ENCODE results near the gene TXNRD3. TPM values are rescaled to one million over a fixed set of nuclear protein-coding genes. Genes with fewer than 3 reads are reported as not detected.
"Not testable (repeated sequence)": the region's sequence is repeated elsewhere in the genome, so short reads cannot be mapped to it uniquely, and the experiment has no call there.

TXNRD3 gene
- total RNA-seq, 2 donors from 2014 or later: 2.3 to 3.2 TPM

DNA sequence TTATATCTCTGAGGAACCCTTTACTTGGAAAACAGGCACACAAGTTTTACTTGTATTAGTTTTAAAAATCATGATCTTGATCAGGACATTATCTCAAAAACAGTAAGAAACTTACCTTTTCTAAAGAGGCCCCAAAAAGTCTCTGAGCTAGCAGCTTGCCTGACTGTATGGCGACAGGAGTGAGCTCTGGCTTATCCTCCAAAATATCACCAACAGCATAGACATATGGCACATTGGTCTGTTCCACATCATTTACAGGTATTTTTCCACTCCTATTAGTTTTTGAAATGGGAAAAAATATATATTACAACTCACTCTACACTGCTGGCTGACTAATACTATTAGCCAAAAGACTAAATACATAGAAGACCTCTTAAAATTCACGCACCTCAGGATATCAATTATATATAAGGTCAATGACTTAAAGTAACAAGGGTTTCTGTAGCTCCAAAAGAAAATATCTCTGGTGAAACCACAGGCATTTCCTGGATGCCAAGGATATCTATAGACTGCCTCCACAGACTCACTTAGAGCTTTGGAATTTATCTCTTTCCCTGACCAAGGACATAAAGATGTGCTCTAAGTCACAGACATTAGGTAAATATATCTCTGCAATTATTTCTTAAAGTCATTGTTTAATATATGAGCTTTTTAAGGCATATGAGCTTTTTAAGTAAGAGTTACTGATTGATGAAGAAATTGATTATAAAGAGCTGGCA lies 33.1 kb downstream of the TXNRD3 start:
- ATAC-seq: no peak
- peaks cover 0 to 7% of the 10 kb centered on the region in 2 donors for H3K36me3 Mint-ChIP-seq
- H3K9me3 Mint-ChIP-seq: no peaks in the 10 kb centered on the region
- no peak overlapping the region for H3K27ac Mint-ChIP-seq
- DNase-seq (ENCODE audit: low spot score in 2 of 2): no peak

DNA sequence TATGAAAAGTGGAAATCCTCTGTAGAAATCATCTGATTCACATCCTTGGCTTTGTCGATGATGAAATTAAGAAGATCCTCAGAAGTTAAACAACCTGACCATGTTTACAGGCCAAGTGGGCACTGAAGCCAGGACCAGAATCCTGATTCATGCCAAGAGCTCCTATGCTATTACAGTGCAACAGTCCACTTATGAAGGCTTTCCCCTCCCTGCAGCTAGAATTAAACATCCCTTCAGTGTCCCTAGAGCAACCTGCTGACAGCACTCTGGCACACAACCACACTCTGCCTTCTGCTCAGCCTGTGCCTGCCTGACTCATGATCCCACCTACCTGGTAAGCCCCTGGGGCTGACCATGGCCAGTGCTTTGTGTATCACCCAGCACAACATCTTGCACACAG lies 33.8 kb downstream of the TXNRD3 start:
- DNase-seq (ENCODE audit: low spot score in 2 of 2) (no peak), ATAC-seq (no peak)
- no peaks in the 10 kb centered on the region for H3K9me3 Mint-ChIP-seq
- H3K27ac Mint-ChIP-seq: no peak overlapping the region
- H3K36me3 Mint-ChIP-seq: peaks cover 0 to 8% of the 10 kb centered on the region in 2 donors

GRCh38 chr3:126620738-126621137 lies 34.2 kb downstream of the TXNRD3 start:
- DNase-seq (ENCODE audit: low spot score in 2 of 2) (no peak), ATAC-seq (no peak)
- Mint-ChIP-seq H3K9me3 (no peaks in the 10 kb centered on the region), H3K36me3 (peaks cover 0 to 8% of the 10 kb centered on the region in 2 donors), H3K27ac (no peak overlapping the region)

- no peak overlapping the region for H3K27ac Mint-ChIP-seq
- DNase-seq (ENCODE audit: low spot score in 2 of 2) (no peak), ATAC-seq (no peak)
- H3K36me3 Mint-ChIP-seq: peaks cover 0 to 8% of the 10 kb centered on the region in 2 donors
- H3K9me3 Mint-ChIP-seq: no peaks in the 10 kb centered on the region
Measured at GRCh38 chr3:126618760-126619159, 36.2 kb downstream of the TXNRD3 start.

DNA sequence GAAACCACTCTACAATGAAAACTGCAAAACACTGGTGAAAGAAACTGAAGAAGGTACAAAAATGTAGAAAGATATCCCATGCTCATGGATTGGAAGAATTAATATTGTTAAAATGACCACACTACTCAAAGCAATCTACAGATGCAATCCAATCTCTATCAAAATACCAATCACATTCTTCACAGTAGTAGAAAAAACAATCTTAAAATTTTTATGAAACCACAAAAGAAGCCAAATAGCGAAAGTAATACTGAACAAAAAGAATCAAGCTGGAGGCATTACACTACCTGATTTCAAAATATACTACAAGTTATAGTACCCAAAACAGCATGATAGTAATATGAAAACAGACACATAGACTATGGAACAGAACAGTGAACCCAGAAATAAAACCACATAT lies 36.9 kb downstream of the TXNRD3 start:
- H3K27ac Mint-ChIP-seq: no peak overlapping the region
- no peaks in the 10 kb centered on the region for H3K9me3 Mint-ChIP-seq
- ATAC-seq: no peak
- H3K36me3 Mint-ChIP-seq: peaks cover 0 to 8% of the 10 kb centered on the region in 2 donors
- DNase-seq (ENCODE audit: low spot score in 2 of 2): no peak

GRCh38 chr3:126617571-126617970 lies 37.4 kb downstream of the TXNRD3 start:
- Mint-ChIP-seq H3K9me3 (no peaks in the 10 kb centered on the region), H3K27ac (no peak overlapping the region), H3K36me3 (peaks cover 0 to 8% of the 10 kb centered on the region in 2 donors)
- no peak for ATAC-seq
- DNase-seq (ENCODE audit: low spot score in 2 of 2): no peak

DNA sequence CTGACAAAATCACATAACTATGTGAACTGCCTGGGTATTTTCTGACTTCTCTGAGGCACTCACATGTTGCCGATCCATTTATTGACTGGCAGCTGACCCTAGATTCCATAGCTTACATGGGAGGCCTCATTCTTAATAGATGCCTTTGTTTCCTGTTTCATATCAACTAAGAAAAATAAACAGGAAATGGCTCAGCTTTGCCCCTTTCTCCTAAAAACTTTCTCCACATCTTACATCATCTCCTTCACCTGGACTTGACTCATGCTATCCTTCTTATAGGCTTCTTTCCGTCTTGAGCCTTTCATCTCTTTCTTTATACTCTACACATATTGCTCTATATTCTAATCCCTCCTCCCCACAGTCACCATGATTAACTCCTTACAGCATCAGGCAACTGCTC lies 38.0 kb downstream of the TXNRD3 start:
- no peak for DNase-seq (ENCODE audit: low spot score in 2 of 2)
- Mint-ChIP-seq H3K27ac (no peak overlapping the region), H3K9me3 (no peaks in the 10 kb centered on the region), H3K36me3 (peaks cover 0 to 8% of the 10 kb centered on the region in 2 donors)
- no peak for ATAC-seq

DNA sequence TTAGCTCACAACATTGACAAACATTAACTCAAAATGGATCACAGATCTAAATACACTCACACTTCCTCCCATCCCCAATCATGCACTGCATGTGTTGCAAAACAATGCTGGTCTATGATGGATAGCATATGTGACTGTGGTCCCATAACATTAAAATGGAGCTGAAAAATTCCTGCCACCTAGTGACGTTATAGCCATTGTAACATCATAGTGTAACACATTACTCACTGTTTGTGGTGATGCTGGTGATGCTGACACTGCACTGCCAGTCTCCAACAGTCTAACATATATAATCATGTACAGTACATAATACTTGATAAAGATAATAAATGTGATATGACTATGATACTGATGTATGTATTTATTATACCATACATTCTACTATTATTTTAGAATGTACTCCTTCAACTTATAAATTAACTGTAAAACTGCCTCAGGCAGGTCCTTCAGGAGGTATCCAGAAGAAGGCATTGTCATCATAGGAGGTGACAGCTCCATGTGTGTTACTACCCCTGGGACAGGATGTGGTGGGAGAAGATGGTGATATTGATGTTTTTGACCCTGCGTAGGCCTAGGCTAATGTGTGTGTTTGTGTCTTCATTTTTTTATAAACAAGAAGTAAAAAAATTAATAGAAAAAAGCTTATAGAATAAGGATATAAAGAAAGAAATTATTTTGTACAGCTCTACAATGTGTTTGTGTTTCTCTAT lies 41.3 kb downstream of the TXNRD3 start:
- Mint-ChIP-seq H3K27ac (no peak overlapping the region), H3K9me3 (no peaks in the 10 kb centered on the region), H3K36me3 (peaks cover 0 to 12% of the 10 kb centered on the region in 2 donors)
- DNase-seq (ENCODE audit: low spot score in 2 of 2) (no peak), ATAC-seq (peak in 1 of 2 donors; percentile 36)

- Mint-ChIP-seq H3K36me3 (peaks cover 0 to 14% of the 10 kb centered on the region in 2 donors), H3K27ac (no peak overlapping the region), H3K9me3 (no peaks in the 10 kb centered on the region)
- DNase-seq (ENCODE audit: low spot score in 2 of 2) (no peak), ATAC-seq (no peak)
Measured at GRCh38 chr3:126612479-126613205, 42.3 kb downstream of the TXNRD3 start.

DNA sequence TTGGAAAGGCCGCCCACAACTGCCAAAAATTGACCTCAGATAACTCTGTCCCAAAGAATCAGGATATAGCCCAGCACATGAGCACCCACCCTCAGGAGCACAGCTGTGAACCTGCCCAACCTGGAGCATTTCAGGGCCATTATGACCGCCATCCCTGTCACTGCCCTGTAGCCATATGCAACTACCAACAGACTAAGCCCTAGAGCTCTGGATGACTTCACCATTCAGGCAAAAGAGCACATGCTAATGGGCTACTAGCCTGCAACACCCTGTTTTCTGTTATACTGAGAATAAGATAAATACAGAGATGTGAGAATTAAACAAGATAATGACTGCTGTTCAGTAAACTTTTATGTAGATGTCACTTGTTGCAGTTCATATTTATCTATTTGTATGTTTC lies 45.0 kb downstream of the TXNRD3 start:
- DNase-seq (ENCODE audit: low spot score in 2 of 2): no peak
- no peak for ATAC-seq

GRCh38 chr3:126607214-126607908 lies 47.6 kb downstream of the TXNRD3 start:
- no peaks in the 10 kb centered on the region for H3K9me3 Mint-ChIP-seq

More for the DNA sequence above, 45.0 kb downstream of the TXNRD3 start:
- Mint-ChIP-seq H3K27ac (no peak overlapping the region), H3K36me3 (peaks cover 0 to 15% of the 10 kb centered on the region in 2 donors), H3K9me3 (no peaks in the 10 kb centered on the region)

DNA sequence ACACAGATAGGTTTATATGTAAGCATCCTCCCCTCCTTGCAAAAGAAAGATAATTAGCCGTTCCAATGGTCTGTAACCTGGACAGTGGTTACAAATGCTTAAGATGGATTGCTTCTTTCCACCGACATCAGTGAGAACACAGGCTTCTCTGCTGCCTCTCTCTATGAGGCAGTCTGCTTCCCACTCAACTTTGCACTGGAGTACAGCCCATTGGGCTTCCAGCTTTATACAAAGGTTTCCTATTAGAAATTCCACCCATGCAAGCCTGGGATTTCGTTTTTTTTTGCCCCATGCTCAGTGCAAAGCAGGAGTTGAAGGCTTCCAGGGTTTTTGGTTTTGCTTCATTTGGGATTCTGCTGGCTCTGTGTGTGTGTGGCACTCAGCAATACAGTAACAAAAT lies 48.9 kb downstream of the TXNRD3 start:
- Mint-ChIP-seq H3K9me3 (peaks cover 0 to 3% of the 10 kb centered on the region in 2 donors), H3K27ac (no peak overlapping the region), H3K36me3 (peaks cover 0 to 21% of the 10 kb centered on the region in 2 donors)
- ATAC-seq: no peak
- no peak for DNase-seq (ENCODE audit: low spot score in 2 of 2)

More at GRCh38 chr3:126607214-126607908, 47.6 kb downstream of the TXNRD3 start:
- Mint-ChIP-seq H3K36me3 (peaks cover 0 to 21% of the 10 kb centered on the region in 2 donors), H3K27ac (no peak overlapping the region)
- DNase-seq (ENCODE audit: low spot score in 2 of 2): no peak
- ATAC-seq: peak; percentile 56 to 75

- Mint-ChIP-seq H3K27ac (no peak overlapping the region), H3K9me3 (peaks cover 0 to 3% of the 10 kb centered on the region in 2 donors), H3K36me3 (peaks cover 0 to 21% of the 10 kb centered on the region in 2 donors)
- ATAC-seq (no peak), DNase-seq (ENCODE audit: low spot score in 2 of 2) (no peak)
Measured at GRCh38 chr3:126604691-126605090, 50.2 kb downstream of the TXNRD3 start.

GRCh38 chr3:126599101-126599500 lies 55.8 kb downstream of the TXNRD3 start:
- DNase-seq (ENCODE audit: low spot score in 2 of 2) (no peak), ATAC-seq (no peak)
- Mint-ChIP-seq H3K27ac (no peak overlapping the region), H3K9me3 (peaks cover 7 to 9% of the 10 kb centered on the region in 2 donors), H3K36me3 (peaks cover 5 to 16% of the 10 kb centered on the region in 2 donors)

DNA sequence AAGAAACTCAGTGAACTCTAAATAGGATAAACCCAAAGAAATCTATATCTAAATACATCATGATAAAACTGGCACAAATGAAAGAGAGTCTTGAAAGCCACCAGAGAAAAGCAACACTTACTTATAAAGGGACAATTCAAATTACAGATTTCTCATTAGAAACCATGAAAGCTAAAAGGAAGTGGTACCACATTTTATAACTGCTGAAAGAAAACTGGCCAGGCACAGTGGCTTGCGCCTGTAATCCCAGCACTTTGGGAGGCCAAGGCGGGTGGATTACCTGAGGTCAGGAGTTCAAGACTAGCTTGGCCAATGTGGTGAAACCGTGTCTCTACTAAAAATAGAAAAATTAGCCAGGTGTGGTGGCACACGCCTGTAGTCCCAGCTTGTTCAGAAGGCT lies 59.4 kb downstream of the TXNRD3 start:
- peaks cover 17 to 31% of the 10 kb centered on the region in 2 donors for H3K36me3 Mint-ChIP-seq
- peaks cover 16 to 23% of the 10 kb centered on the region in 2 donors for H3K9me3 Mint-ChIP-seq
- not testable (repeated sequence) for ATAC-seq; H3K27ac Mint-ChIP-seq; DNase-seq (ENCODE audit: low spot score in 2 of 2)

DNA sequence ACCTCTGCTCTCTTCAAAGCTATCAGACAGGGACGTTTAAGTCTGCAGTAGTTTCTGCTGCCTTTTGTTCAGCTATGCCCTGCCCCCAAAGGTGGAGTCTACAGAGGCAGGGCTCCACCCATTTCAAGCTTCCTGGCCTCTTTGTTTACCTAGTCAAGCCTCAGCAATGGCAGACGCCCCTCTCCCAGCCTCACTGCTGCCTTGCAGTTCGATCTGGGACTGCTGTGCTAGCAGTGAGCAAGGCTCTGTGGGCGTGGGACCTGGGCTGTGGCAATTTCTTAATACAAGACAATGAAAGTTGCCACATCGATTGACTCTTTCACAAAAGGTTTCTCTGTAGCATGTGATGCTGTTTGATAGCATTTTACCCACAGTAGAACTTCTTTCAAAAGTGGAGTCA lies 63.4 kb downstream of the TXNRD3 start:
- Mint-ChIP-seq H3K9me3 (peaks cover 22 to 38% of the 10 kb centered on the region in 2 donors), H3K36me3 (peaks cover 27 to 54% of the 10 kb centered on the region in 2 donors)
- not testable (repeated sequence) for H3K27ac Mint-ChIP-seq; DNase-seq (ENCODE audit: low spot score in 2 of 2); ATAC-seq

Data from activated naive CD4-positive, alpha-beta T cell treated with anti-CD3 and anti-CD28 coated beads, Interleukin-2, amount 50 U/mL, for 72 hours (primary cell).